Fibroblast of gingiva (primary cell): ENCODE measurements around the gene NPTXR.
"Not testable (repeated sequence)": the region's sequence is repeated elsewhere in the genome, so short reads cannot be mapped to it uniquely, and the experiment has no call there.

Experiments
- DNase-seq: peaks from one replicate; pipeline ENCODE4 v3.0.0-alpha.2; 2011; ENCODE audit warnings: low read depth

Gene NPTXR

DNA sequence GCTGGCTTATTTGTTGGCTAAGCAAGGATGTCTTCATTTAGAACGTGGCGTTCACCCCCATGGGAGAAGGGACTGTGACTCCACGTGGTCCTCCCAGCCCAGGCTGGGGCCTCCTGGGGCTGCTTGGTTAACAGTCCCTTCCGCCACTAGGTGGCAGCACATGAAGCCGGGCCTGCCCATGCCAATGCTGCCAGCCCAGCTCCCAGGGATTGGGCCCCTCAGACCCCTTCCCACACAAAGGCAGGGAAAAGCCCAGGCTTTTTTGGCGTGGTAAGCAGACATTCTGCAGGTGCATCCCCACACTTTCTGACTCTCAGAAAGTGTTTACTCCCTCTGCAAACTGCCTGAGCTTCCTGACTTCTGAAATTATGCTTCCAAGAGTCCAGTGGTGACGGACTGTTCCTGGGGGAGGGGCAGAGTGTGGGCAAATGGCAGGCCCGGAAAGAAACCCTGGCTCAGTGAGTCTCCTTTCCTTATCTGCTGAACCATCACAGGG lies 25.1 kb upstream of the NPTXR start:
- DNase-seq: peak; percentile 44

DNA sequence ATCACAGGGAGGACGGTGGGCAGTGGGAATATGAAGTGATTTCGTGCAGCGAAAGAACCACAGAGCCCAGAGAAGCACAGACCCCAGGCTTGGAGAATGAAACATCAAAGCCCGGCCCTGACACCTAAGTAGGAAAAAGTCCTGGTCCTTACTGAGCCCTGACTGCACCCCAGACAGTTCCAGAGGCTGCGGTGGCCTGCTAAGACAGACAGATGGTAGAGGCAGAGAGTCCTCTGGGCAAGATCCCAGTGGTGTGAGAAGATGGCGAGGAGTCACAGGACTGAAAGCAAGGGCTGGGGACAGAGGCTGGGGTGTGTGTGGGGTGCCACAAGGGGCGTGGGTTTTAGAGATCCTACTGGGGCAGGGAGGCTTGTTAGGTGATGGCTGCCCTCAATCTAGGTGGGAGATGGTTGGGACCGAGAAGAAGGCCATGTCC lies 24.5 kb upstream of the NPTXR start:
- no peak for DNase-seq

DNA sequence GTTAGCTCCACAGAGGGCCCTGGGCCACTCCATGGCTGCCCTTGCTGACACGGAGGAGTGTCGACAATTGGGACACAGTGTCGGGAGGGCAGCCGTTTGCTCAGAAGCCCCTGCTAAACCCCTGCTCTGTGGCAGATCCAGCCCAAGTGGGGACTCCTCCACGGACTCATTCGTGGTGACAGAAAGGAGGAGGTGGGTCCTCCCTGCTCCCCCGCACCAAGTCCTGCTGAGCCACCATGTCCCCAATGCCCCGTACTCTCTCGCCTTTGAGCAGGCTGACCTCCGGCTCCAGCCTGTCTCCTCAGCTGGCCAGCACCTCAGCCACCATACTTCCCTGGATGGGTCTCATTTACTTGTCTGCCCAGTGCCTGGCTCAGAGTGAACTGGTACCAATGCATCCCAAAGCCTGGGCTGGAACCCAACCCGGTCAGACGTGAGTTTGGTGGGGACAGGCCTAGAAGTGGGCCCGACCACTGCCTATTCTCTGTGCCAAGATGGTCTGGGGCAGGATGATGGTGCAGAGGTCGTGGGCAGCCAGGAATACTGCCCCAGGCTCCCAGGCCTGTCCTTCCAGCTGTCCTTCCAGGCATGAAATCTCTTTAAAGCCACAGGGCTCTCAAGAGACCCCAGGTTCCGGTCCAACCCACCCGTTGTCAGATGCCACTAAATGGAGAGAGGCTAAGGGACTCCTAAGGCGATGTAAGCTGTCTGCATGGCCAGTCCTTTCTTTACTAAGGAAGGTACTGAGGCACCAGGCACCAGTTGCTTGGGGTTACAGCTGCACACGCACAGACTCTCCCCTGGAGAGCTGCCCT lies 23.9 kb upstream of the NPTXR start:
- DNase-seq: no peak

DNA sequence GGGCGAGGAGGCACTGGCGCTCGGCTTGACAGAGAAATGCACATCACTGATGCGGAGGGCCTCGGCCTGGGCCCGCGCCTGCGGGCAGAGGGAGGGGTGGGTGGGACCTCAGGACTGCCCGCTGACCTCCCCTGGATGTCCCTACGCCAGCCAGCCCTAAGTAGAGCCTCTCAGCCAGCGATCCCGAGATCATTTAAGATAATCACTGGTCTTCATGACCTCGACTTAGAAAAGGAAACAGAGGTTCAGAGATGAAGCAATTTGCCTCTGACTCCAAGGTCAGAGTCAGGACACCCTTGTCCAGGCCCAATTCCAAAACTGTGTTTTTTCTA lies 23.3 kb upstream of the NPTXR start:
- DNase-seq: no peak

DNA sequence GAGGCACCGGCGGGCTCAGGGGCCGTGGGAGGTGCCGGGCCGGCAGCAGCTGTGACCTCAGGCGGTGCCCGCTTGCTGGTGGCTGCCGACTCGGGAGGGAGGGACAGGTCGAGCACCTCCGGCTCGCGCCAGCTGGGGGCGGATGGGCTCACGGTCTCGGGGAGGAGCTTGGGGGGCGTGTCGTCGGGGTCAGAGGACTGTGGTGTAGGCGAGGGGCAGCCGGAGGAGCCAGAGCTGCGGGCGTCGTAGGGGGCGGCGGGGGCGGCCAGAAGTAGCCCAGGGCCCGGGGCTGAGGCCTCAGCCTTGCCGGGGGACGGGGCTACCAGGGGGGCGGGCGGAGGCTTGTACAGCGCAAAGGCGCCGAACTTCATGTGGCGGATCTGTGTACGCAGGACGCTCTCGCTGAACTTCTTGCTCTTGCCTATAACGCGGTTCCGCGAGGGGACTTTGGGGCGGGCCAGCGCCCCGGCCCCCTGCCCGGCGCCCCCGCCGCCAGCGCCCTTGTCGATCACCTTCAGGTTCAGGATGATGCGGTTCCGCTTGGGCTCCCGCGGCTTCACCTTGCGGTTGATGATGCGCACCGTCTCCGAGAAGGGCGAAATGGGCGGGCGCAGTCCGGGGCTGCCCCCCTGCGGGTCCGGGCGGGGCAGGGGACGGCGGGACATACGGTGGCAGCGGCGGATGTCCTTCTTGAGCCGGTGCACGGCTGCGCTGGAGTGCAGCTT lies 22.7 kb upstream of the NPTXR start:
- DNase-seq: no peak

DNA sequence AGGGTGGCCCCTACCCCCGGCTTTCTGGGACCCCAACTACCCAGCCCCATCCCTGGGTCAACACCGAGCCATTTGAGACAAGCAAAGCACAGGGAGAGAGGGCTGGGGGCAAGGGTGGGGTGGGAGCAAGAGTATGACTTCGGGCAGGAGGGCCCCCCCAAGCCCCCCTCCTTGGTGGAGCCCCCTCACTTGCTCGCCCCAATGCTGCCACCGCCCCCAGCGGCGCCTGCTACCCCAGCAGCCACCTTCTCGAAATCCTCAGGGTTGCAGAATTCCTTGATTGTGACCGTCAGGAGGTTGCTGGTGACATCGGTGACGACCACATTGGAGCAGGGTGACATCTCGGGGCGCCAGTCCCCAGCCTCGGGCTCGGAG lies 22.2 kb upstream of the NPTXR start:
- no peak for DNase-seq

DNA sequence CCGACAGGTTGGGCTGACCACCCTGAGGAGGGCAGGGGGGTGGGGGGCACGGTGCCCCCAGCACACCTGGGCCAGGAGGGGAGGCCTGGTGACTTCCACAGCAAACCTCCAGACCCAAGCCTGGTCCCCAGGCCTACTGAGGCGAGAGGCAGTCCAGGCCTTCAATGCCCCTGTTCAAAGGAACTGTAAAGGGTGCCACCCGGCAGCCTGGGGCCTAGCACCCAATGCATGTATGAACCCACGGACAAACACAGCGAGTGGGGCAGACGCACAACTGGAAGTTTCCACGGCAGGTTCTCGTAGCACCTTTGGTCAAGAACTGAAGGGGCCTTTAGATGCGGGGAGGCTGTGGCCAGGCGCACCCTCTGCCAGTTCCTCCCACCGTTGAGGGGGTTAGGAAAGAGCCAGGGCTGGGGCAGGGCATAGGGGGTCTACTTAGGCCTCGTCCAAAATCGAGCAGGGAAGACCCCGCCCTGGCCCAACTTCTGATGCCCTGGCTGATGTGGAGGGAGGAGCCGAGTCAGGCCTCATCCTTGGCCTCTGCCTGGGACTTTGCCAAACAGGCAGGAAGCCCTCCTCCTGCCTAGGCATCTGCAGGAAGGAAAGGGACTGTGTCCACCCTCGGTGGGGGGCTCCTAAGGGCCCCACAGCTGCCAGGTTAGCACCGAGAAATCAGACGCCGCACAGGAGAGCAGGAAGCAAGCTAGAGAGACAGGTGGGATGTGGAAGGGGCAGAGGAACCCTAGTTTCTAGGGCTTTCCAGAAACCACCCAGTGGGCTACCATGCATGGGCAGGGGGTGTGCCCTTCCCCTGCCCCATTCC lies 21.6 kb upstream of the NPTXR start:
- DNase-seq: no peak

DNA sequence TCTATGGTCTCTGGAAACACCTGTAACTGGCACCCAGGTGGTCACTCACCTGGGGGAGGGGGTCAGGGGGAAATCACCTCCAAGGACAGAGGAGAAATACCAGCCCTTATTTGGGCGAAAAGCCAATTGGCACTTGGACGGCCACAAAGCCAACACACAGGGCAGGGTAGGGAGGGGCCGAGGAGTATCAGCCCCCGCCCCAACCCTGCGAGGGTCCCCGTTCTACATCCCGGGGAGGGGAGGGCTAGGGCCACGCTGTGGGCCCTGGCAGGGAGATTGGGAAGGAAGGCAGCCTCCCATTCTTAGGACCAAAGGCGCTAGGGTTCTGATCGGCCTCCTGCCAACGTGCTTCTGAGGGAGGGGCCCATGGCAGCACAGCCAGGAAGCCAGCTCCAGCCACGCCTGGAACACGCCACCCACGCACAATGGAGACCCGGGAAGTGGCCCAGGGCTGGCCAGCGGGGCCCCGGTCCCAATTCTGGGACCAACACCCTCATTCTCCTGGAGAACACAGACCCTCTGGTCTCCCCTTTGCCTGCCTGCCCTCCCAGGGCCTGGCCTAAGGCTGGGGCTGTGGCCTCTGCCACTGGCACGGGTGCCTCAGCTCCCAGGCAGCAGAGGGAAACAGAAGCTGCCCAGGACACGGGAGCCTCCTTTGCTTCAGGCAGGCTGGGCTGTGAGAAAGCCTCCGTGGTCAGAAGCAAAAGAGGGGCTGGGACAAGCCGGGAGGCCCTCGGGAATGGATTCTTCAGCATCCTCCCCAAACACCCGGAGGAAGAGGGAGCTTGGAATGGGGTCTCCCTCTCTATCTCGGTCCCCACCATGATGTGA lies 20.7 kb upstream of the NPTXR start:
- no peak for DNase-seq

DNA sequence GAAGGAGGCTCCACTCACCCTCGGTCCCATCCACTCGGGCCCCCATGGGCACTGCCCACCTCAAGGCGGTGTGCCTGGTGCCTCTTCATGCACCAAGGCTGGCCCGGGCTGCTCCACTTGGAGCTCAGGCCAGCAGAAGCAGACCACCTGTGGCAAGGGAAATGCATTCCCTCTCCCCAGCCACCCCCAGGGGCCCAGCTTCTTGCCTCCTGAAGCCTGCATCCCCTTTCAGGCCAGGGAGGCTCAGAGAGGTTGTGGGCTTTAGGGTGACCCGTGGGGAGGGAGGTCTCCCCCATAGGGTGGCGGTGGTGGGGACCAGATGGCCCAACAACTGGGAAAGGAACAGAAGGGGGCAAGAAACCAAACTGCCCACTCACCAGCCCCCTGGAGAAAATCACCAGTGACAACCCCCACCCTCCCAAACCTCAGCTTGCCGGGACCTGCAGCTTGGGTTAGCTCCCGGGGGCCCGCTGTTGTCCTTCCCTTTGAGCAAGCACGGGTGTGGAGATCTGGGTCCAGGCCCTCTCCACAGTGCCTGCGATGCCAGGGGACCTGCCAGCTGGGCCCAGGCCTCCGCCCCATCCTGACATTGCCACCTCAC lies 19.8 kb upstream of the NPTXR start:
- no peak for DNase-seq

DNA sequence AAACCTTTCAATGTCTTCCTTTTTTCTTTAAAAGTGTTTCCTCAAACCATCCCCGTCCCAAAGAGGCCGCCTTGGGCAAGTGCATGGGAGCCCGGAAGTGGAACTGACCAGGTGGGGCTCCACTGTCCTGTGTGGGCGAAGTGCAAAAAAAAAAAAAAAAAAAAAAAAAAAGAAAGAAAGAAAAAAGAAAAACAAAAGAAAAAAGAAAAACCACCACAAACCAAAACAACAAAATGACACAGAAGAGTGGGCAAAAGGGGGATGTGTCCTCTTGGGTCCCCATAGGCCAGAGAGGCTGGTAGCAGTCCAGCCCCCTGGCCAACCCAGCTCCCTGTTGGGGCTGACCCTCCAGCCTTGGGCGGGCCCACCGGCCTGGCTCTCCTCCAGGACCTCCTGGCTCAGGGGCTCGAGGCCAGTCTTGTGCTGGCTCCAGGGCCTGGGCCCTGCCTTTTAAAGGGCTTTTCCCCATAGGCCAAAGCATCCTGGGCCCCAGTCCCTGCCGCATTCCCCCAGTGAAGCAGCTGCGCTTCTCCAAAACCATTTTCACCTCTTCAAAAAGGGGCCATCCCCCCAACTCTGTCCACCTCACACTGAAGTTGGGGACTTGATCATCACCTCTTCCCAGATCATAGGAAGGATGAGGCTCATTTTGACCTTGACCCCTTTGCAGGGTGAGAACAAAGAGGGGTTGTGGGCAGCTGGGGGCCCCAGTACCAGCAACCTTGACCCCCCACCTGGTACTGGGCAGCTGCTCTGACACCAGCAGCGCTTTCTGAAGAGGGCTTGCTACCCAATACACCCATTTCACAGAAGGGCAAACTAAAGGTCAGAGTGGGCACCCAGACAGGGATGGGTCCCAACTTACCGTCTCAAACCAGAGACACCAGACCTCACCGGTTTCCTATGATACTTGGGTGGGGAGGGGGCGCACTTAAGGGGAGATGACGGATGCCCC lies 18.8 kb upstream of the NPTXR start:
- no peak for DNase-seq

DNA sequence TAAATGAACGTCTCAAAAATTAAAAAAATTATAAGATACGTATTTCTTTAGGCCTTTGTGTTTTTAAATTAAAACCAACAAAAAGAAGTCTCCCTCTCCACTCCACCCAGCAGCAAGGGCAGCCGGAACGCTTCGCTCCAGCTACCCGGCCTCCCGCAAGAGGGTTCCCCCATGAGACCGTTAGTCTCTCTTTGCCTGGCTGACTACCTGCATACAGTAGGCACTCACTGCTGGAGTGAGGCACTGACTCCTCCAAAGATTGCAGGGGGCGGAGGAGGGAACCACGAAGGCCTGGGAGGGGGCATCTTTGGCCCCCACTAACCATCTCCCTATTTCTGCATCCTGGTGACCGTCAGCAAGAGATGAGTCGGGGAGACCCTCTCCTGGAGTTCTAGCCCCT lies 18.1 kb upstream of the NPTXR start:
- DNase-seq: no peak

DNA sequence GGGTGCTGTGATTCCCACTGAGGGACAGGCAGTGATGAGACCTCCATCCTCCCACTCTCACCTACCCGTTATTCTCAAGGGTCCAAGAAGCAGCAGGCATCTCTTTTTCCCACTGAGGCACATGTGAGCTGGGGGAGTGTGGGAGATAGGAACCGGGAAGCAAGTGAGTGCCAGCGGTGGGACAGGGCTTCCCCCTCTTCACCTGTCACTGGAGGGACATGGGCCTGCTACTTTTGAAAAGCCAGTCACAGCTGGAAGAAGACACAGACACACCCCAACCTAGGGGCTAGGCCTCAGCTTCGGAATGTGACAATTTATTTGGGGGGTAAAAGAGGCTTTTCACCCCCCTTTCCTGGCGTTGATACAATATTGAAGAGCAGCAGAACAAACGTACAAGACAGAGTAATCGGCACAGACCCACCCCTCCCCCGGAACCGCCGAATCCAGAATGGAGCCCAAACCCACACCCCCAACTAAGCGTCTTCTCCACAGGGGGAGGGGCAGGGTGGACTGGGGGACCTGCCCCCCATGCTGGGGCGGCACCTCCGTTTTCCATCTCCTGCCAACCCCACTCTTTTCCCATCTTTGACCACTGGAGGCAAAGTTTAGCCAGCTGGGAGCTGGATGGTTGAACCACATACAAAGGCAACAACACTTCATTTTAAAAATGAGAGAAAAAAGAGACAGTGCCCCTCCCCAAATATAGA lies 17.5 kb upstream of the NPTXR start:
- DNase-seq: no peak

DNA sequence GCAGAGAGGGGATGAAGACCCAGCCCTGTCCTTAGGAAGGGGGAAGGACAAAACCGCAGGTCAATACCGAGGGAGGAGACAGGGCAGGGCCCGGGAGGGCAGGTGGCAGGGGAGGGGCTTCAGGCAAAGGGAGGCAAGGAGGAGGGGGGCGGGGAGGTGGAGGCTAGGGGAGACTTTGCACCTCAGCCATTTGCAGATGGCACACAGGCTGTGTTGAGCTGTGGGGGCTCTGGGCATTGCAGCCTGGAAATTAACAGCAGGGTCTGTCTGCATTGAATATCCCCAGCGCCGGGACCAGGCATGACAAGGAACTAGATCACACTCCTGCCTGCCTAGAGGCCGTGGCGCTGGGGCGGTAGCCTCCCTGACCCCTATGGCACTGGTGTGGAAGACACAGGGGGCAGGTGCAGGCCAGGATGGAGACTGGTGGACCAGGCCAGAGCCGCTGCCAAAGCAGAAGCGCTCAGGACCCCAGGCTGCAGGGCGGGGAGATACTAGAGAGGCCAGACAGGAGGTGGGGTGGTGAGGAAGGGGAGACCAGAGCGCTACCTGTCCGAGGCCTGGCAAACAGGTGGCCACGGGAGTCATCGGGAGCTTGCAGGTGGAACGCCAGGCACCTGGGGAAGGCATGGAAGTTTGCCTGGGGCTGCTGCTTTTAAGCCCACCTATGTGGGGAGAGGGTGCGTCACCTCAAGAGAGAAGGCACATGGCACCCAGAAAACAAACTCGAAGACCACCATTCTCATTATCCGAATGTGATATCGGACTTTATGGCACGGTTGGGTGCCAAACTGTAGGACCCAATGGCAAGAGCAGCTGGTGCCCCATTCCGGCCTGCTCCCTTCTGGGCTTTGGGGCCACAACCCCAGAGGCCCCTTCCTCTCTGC lies 16.7 kb upstream of the NPTXR start:
- no peak for DNase-seq

DNA sequence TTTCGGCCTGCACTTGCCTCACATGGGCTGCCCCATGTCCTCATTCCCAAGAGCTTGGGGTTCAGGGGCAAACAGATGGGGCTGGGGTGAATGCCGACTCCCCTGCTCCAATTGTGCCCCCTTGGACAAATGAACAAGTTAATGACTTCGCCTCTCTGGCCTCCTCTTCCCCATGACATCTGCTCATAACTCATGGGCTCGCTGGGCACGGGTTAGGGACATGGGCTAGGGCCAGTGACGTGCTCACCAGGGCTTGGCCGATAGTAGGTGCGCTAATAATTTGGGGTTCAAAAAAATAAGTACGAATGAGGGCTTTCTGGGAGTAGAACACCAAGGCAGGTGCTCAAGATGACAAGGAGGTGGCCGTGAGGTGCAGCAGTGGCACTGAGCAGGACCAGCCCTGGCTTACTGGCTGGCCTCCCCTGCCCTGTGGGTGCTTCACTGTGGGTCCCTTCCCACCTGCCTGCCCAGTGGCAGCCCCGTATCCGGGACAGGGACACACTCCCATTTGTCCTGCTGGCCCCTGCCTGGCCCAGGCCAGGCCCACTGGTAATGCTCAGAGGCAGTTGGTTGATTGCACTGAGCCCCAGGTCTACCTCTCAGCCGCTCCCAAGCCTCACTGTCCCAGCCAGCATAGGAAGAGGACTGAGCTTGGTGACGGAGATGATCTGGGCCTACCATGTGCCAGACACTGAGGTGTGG lies 15.9 kb upstream of the NPTXR start:
- no peak for DNase-seq

DNA sequence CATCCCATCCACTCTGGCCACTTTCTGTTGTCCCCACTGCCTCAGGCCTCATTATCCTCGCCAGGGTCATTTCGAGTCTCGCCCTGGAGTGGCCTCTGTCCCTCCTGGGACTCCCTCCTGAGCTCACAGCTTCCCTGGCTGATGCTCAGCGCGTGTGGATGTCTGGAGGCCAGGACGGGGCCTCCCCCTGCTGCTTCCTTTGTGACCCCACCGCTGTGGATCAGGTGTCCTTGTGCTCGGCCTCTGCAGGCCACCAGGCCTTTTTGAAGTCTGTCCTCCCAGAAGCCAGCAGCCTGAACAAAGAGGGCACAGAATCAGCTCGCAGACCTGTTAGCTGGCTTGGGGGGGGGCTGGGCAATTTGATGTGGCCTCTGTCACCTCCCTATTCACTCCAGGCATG lies 14.7 kb upstream of the NPTXR start:
- DNase-seq: no peak

DNA sequence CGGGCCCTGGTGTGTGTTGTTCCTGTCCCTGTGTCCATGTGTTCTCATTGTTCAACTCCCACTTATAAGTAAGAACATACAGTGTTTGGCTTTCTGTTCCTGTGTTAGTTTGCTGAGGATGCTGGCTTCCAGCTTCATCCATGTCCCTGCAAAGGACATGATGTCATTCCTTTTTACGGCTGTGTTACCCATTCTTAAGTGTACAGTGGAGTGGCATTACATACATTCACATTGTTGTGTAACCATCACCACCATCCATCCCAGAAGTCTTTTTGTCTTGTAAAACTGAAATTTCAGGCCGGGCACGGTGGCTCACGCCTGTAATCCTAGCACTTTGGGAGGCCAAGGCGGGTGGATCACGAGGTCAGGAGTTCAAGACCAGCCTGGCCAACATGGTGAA lies 10.6 kb upstream of the NPTXR start:
- DNase-seq: not testable (repeated sequence)

DNA sequence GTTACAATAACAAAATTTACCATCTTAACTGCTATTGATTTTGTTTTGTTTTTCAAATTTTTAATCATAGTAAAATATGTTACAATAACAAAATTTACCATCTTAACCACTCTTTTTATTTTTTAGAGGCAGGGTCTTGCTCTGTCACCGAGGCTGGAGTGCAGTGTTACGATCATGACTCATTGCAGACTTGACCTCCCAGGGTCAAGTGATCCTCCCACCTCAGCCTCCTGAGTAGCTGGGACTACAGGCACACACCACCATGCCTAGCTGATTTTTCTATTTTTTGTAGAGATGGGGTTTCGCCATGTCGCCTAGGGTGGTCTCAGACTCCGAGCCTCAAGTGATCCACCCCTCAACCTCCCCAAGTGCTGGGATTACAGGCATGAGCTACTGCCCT lies 10.1 kb upstream of the NPTXR start:
- DNase-seq: not testable (repeated sequence)

DNA sequence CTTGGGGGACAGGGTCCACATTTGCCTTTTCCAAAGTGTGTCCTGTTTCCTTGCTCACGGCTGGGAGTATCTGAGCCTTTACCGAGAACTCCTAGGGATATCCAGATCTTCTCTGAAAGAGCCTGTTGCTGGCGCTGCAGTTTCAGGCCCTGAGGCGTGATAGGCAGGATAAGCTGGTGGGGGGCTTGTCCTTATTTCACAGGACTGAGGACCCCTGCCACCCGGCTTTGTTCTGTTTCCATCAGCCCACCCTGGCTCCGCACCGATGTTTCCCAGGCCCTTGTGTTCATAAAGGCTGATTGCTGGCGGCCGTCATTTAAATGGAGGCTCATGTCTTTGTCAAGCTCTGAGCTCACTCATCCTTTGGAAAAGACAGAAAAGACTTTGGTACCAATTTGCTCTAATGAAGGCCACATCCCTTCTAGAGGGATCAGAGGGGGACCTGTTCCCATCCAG lies 9.4 kb upstream of the NPTXR start:
- DNase-seq: no peak
